RWPE1 (cell line): Measurements from ENCODE around the gene PTPN23.

Source experiments
- CTCF ChIA-PET: fragments of 350-600 bp; sonication (Branson Sonifier 250); formaldehyde crosslinking; extraction: SDS; loops from one replicate; lab custom pipeline; 2021; lab: Yijun Ruan, JAX
- POLR2A ChIA-PET: fragments of 400-600 bp; formaldehyde crosslinking; extraction: SDS; loops from one replicate; lab custom pipeline; 2020; ENCODE audit warnings: antibody characterized with exemption; ENCODE audit not compliant: low non-redundant PET; lab: Yijun Ruan, JAX
- DNase-seq: peaks from one replicate; pipeline ENCODE4 v3.0.0; 2012; ENCODE audit warnings: low spot score
- H3K27ac ChIP-seq: fragments of 450-650 bp; 2 replicates; pipeline ENCODE4 v1.5.1; 2017
- TF ChIP-seq, protein P1 (sequence below): fragments of 450-650 bp; conservative IDR thresholded peaks from 2 replicates; pipeline ENCODE4 v1.5.1; 2017; ENCODE audit warnings: low read depth, mild to moderate bottlenecking

Gene PTPN23

DNA sequence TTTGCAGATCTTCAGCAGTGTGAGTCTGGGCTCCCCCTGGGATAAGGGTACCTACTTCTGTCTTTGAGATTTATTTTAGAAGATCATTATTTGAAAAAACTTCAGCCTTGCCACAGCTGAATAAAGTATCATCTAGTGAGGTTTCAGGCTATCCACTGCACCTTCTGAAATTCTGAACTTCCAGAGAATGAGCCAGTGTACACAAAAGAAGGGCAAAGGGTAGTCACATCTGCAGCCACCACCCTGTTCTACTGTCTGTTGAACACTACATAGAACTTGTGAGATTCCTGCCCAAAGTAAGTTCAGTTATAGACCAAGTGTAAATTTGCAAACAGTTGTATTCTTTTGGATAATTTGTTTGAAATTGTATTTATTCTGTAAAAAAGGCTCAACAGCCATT lies 38.0 kb upstream of the PTPN23 start:
- TF ChIP-seq, protein P1, sequence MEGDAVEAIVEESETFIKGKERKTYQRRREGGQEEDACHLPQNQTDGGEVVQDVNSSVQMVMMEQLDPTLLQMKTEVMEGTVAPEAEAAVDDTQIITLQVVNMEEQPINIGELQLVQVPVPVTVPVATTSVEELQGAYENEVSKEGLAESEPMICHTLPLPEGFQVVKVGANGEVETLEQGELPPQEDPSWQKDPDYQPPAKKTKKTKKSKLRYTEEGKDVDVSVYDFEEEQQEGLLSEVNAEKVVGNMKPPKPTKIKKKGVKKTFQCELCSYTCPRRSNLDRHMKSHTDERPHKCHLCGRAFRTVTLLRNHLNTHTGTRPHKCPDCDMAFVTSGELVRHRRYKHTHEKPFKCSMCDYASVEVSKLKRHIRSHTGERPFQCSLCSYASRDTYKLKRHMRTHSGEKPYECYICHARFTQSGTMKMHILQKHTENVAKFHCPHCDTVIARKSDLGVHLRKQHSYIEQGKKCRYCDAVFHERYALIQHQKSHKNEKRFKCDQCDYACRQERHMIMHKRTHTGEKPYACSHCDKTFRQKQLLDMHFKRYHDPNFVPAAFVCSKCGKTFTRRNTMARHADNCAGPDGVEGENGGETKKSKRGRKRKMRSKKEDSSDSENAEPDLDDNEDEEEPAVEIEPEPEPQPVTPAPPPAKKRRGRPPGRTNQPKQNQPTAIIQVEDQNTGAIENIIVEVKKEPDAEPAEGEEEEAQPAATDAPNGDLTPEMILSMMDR, result no peak
- ChIA-PET CTCF (interaction anchor here (0.5 kb wide), 1 partner anchor 21 kb away, joined by 3 read pairs; no protein-coding TSS in a partner anchor), POLR2A (no interaction called here)
- no peak for DNase-seq
- no peak overlapping the region for H3K27ac ChIP-seq

DNA sequence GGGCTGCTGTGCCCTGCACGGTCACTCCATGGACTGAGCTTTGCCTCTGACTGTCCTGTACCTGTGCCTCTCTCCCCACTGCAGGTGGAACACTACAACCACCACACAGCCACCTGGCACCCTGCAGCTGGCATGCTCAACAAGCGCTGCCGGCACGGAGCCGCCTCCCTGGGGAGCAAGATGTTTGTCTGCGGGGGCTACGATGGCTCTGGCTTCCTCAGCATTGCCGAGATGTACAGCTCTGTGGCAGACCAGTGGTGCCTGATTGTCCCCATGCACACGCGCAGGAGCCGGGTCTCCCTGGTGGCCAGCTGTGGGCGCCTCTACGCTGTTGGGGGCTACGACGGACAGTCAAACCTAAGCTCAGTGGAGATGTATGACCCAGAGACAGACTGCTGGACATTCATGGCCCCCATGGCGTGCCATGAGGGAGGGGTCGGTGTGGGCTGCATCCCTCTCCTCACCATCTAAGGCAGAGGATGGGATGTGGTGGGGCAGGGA lies 37.3 kb upstream of the PTPN23 start:
- no peak for DNase-seq
- ChIA-PET POLR2A (no interaction called here), CTCF (no interaction called here)
- H3K27ac ChIP-seq, result no peak overlapping the region
- TF ChIP-seq, protein P1, result no peak

DNA sequence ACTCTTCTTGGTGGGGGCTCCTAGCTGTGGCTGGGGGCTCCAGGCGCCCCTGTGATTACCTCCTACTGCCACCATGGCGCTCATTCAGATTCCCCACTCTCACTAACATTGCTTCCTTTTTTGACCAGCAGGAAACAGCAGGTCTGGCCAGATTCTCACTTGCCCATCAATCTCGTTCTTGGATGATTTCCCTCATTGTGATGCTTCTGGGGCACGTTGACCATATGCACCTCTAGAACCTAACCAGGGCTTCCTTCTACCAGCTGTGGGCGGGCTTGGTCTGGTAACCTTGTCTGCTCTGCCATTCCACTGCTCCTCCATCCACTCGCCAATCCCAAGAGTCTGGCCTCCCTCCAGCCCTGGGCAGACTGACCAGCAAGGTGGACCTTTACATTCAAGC lies 35.9 kb upstream of the PTPN23 start:
- DNase-seq, result no peak
- H3K27ac ChIP-seq, result no peak overlapping the region
- ChIA-PET POLR2A (no interaction called here), CTCF (no interaction called here)
- TF ChIP-seq, protein P1, result no peak

DNA sequence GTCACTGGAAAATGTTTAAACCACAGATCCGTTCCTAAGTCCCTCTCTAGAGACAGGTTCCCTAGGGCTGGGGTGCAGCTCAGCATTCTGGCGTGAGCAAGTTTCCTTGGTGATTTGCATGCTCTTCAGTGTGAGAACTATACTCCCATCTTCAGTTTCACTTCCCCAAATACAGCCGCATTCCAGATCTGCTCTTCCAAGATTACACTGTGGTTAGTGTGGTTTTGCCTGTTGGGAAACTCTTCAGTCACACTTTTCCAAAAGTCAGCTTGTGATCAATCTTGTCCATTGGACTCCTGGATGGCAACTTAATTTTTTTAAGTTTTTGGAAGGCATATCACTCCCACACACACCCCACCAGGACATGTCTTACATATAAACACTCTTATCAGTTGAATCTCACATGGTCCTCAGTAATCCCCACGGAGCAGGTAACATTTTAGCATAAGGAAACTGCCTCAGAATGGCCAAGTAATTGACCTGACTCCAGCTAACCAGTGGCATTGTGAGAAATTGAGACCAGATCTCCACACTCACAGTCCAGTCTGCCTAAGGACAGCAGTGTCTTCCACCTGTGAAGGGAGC lies 33.5 kb upstream of the PTPN23 start:
- ChIA-PET POLR2A (no interaction called here), CTCF (interaction anchor here (0.5 kb wide), 1 partner anchor 739 kb away, joined by 3 read pairs; no protein-coding TSS in a partner anchor)
- no peak for DNase-seq
- TF ChIP-seq, protein P1, result no peak
- H3K27ac ChIP-seq, result no peak overlapping the region

DNA sequence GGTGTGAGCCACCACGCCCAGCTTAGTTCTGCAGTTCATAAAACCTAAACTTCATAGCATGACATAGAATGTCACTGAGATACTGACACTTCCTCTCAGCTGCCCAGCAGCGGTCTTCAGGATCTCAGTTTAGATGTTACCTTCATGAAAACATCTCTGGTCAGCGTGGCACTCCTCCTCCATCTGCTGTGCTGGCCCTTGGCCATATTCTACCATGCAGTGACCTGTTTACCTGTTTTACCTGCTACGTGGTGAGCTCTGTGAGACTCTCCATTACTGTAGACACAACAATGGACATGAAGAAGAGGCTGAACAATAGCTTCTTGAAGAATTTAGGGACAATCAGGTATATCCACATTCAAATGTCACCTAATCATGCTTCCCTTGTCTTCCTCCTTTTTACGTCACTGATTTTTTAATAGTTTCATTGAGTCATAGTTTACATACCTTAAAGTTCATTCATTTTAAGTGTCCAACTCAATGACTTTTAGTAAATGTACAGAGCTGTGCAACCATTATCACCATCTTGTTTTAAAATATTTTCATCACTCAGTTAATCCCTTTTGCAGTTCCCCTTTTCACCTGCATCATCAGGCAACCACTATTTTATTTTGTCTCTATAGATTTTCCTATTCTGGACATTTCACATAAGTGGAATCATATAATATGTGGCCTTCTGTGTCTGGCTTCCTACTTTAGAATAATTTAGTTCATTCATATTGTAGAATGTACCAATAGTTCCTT lies 32.2 kb upstream of the PTPN23 start:
- POLR2A ChIA-PET, result no interaction called here

DNA sequence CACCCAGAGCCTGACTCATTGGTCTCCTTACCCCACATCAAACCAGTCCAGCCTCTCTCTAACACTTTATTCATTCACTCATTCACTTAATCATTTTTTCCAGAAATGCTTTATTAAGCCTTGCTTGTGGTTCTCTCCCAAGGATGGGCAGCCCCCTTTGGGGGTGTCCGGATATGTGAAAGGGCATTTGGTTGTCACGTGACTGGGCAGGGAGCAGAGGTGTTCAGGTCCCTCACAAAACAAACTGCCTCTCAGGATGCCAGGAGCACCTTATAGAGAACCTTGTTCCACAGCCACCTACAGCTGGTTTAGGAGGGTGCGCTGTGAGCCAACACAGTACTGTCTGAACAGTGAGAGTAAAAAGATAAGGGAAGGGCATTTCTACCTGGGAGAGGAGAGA lies 25.8 kb upstream of the PTPN23 start:
- POLR2A ChIA-PET, result no interaction called here
- CTCF ChIA-PET, result no interaction called here

More for the DNA sequence above, 32.2 kb upstream of the PTPN23 start:
- TF ChIP-seq, protein P1, result no peak
- CTCF ChIA-PET, result no interaction called here
- no peak for DNase-seq
- no peak overlapping the region for H3K27ac ChIP-seq

More for the DNA sequence above, 25.8 kb upstream of the PTPN23 start:
- H3K27ac ChIP-seq, result no peak overlapping the region
- no peak for DNase-seq
- TF ChIP-seq, protein P1, result no peak
